HG03066 (cell line): ENCODE results near the gene CHDH.
A peak's percentile ranks its signal among the peaks of the same experiment; 100 is the strongest.

ENCODE experiments used
- ATAC-seq: cut with Tn5 transposase; IDR thresholded peaks from one replicate; pipeline ENCODE4 v1.9.1; 2021; ENCODE audit warnings: low read depth; ENCODE audit not compliant: unreplicated experiment

Gene CHDH

DNA sequence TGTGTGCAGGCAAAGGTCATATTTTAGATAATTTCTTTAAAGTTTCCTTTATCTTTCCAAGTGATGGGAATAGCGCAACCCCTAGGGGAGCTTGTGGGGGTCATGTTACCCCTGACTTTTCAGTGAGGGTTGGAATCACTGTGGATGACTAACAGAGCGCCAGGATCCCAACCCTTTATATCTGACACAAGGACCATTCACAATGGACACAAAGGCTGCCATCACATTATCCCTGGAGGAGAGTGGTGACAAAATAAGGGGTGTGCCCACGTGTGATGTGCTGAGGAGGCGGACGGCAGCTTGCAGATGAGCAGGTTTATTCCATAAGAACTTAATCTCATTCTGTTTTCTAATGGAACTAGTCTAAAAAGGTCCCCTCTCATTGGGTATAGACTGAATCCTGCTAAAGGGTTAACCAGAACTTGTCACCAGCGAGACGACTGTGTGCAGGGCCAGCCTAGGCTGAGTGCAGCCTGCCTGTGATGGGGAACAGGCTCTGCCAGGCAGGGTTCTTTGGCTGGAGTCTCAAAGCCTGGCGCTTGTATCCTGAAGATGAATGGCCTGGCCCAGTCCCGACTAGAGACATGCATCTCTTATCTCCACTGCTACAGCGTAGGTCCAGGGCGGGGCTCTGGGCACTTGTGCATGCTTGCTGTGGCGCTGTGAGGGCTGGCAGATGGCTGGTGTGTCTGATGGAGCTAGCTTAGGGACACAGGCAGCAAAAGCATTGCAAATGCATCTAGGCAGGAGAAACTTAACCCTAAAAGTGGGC is 50.2 kb downstream of the CHDH start:
- no peak for ATAC-seq

DNA sequence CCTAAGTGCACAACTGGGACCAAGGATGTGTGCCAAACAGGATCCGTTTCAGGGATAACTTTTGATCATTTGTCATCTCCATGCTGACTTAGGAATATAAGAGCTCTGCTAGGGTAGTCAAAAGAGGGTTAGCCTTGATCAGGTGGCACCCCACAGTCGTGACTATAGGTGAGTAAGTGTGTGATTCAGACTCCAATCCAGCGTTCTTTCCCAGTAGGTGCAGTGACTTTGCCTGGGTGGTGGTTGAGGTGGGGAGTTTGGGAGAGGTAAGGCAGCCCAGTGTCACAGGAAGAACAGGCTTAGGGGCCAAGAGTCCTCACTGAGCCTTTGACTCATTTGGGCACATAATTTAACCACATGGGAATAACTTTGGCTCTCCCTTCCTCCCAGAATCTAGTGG is 51.0 kb downstream of the CHDH start:
- ATAC-seq: no peak

- ATAC-seq: no peak
Measured at GRCh38 chr3:53794597-53794996, 51.6 kb downstream of the CHDH start.

DNA sequence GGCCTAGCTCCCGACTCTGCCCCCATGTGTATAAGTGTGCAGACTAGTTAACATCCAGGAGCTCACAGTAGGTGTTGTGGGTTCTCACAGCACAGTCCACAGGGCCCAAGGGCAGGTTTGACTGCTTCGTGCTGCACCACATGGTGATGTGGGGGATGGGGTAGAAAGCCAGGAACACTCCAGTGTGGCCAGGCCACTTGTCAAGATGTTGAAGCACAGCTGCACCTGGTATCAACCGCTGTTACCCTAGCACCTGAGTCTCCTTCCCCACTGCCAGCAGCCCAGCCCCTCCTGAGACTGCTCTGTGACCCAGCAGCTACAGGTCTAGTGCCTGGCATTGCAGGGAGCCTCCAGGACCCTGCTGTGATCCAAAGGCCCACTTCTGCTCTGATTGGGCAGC is 53.4 kb downstream of the CHDH start:
- ATAC-seq: no peak

DNA sequence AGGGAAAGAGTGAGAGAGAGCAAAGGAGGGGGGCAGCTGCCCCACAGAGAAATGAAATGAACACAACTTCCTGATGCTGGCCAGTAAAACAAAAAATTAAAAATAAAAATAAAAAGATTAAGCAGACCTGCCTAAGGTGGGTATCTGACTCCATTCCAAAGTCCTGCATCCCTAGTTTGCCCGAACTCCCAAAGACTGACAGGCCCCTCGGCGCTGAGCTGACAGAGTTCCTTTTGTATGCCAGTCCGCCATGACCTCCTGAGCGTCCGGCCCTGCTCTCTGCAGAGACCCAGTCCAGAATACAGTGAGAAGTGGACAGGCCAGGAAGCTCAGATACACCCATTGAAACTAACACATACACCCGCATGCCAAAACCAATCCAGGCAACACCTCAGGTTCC is 54.9 kb downstream of the CHDH start:
- no peak for ATAC-seq

DNA sequence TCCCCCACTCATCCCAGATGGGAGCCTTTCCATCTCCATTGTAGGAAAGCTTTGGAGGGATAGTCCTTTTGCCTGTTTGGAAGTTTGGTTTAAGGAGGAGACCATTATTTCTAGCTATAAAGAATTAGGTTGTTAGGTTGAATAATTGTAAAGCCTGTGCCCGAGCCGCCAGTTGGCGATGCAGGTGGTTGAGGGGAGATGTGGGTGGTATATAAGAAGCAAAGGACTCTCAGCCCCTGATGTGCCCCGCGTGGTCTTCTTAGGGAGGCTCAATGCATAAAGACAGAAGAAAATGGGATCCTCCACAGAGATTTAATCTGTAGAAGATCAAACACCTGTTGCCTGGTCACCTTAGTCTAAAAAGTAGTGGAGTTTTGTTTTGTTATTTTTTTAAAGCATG is 55.7 kb downstream of the CHDH start:
- ATAC-seq: no peak

DNA sequence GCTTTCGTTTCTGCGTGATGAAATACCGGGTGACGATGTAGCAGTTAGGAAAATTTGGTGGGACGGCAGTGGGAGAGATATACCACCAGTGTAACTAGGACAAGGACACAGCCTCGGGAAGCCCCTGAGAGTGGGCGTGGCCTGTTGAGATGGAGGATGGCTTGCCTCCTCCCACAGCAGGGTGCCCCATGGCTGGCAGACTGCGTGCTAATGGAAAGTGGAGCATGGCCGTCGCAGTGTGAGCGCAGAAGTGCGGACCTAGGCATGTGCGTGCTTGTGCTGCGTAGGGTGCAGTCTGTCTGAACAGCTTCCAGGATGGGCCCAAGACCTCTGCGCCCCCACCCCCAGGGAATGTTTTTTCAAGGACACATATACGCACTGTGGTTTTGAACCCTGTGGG is 56.8 kb downstream of the CHDH start:
- ATAC-seq: no peak

DNA sequence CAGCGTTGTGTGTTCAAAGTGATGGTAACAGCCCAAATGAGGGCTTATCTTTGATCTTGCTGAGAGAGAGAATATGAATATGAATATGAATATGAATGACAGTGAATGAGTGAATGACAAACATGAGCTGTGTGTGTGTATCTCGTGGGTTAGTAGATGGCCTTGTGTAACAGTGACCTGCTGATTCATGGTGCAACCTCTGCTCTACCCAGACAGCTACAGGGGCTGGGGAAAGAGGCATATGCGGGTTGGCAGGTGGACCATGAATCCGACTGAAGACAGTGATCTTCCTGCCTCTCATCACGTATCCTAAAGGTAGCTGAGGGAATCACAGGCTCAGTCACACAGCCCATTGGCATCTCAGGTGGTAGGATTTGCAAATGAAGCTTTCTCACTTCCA is 58.2 kb downstream of the CHDH start:
- ATAC-seq: no peak

- no peak for ATAC-seq
Measured at GRCh38 chr3:53787016-53787415, 59.2 kb downstream of the CHDH start.

DNA sequence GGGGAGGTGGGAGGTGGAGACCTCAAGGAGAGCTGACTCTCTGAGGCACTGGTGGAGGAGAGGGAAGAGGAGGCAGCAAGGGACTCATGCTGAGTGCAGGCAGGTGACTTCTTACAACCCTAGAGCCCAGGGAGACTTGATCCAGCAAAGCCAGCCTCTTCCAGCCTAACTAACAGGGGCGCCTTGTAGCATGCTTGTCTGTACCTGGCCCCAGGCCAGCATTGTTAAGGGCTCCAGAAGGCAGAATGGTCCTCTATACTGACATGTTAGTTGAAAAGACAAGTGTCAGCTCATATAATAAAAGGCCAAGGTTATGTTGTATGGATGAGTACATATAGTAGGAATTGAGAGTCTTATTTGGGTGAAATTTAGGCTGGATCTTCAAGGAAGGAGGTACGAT is 65.4 kb downstream of the CHDH start:
- no peak for ATAC-seq

GRCh38 chr3:53780171-53780570 is 66.0 kb downstream of the CHDH start:
- ATAC-seq: no peak

DNA sequence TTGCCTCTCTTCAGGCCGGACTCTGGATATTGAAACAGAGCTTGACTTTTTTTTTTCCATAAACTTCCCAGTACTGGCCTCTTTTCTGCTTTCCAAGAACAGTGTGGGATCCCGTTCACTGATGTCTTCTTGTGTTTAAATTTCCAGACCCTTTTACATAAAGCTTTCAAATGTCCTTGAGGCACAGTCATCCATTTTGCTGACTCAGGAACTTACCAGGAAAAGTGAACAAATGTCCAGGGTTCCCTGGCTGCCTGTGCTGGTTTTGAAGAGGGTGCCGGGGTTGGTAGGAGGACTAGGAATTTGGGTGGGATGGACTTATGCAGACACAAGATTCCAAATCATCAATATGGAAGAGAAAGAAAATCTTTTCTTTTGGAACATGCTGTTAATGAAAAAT is 68.1 kb downstream of the CHDH start:
- no peak for ATAC-seq

DNA sequence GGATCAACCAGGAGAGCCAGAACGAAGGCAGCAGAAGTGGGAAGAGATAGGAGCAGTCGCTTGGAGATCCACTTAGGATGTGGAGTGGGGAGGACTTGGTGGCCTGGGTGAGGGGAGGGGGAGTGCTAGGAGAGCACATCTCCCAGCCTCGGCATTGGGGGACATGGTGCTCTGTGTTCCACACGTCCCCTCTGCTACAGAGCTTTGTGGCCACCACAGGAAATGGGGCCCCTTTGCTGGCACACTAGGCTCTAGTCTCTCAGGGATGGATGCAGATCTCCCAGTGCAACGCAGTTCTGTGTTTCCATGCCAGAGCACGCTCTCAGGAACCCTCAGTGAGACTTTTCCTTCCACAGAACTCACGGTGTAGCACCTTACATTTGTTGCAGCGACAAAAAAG is 68.8 kb downstream of the CHDH start:
- ATAC-seq: no peak

DNA sequence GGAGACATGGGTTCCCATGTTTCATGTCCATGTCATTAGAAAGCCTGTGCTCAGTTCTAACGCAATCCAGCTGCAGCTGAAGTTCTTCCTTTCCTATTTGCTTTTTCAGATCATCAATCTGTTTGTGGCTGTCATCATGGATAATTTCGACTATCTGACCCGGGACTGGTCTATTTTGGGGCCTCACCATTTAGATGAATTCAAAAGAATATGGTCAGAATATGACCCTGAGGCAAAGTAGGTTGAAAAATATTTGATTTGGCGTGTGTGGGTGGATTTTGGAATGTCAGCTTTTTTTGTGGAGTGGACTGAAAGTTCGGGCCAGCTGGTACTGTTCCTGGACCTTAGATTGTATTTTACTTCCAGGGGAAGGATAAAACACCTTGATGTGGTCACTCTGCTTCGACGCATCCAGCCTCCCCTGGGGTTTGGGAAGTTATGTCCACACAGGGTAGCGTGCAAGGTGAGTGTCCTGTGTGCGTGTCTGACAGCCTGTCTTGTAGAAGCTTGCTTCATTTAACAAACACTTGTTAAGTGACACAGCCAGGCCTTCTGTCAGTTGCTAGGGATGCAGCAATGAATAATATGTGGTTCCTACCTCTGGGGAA is 69.6 kb downstream of the CHDH start:
- no peak for ATAC-seq

DNA sequence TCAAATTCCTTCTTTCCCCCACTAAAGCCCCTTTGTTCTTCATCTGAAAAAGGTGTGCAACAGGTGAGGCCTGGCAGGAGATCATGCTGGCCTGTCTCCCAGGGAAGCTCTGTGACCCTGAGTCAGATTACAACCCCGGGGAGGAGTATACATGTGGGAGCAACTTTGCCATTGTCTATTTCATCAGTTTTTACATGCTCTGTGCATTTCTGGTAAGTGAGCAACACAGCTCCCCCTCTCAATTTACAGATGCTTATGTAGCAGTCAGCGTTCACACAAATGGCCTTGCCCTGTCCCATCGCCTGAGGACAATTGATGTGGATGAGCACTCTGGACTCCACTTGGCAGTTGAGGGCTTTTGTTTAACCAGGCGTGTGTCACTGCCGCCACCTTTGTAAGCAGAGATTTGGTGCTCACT is 70.4 kb downstream of the CHDH start:
- ATAC-seq: no peak

DNA sequence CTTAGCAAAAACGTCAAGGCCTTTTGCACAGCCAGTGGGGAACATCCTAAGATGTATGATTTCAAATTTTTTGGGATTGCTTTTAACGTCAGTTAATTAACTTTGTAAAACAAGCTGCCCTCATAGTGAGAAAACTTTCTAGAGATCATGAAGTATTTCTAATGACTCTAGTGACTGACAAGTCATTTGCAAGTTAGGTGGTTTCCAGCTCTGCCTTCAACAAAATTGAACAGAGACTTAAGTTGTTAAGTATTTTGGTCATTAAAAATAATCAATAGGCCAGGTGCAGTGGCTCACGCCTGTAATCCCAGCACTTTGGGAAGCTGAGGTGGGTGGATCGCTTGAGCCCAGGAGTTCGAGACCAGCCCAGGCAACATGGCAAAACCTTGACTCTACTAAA is 71.2 kb downstream of the CHDH start:
- no peak for ATAC-seq

GRCh38 chr3:53774414-53774813 is 71.8 kb downstream of the CHDH start:
- ATAC-seq: no peak

GRCh38 chr3:53773611-53774368 is 72.4 kb downstream of the CHDH start:
- ATAC-seq: peak; percentile 92

DNA sequence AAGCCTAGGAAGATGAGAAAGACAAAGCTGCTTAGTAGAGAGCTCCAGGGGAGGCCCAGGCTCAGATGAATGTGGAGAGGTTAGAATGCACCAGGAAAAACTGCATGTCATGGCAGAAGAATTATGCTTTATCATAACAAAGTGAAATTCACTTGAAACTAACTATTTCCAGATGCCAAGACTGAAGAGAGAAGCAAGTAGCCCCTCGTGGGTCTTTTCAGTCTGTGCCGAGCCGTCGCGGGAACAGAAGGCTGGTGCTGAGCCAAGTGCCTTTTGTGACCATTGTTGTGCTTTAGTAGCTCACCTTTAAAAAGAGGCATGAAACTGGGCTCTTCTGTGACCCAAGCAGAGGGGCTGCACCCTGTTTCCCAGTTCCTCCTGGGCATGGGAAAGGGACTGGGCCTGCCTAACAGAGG is 73.2 kb downstream of the CHDH start:
- no peak for ATAC-seq

GRCh38 chr3:53772562-53772961 is 73.7 kb downstream of the CHDH start:
- ATAC-seq: no peak
